Stimulated activated CD4-positive, alpha-beta T cell treated with anti-CD3 and anti-CD28 coated beads, TNF-alpha, amount 100 ng/mL, for 24 hours (primary cell): ENCODE data around the gene KCP.

Experiments used
- DNase-seq, 3 experiments: peaks; one replicate each; pipeline ENCODE4 v3.0.0-alpha.2; 2020; ENCODE audit warnings: low read depth in 3 of 3

The KCP gene

GRCh38 chr7:128887169-128888038 is 23.1 kb downstream of the KCP start:
- no peak for DNase-seq

GRCh38 chr7:128886391-128887168 is 23.9 kb downstream of the KCP start:
- no peak for DNase-seq

GRCh38 chr7:128885370-128886187 is 24.9 kb downstream of the KCP start:
- DNase-seq, result no peak

GRCh38 chr7:128884561-128885369 is 25.7 kb downstream of the KCP start:
- DNase-seq, result no peak

- DNase-seq, result peak; percentile 72 to 84 (median 79)
These were observed 26.7 kb downstream of the KCP start for GRCh38 chr7:128883622-128884448.

GRCh38 chr7:128882134-128882533 is 28.4 kb downstream of the KCP start:
- DNase-seq, result no peak

- no peak for DNase-seq
These were observed 28.9 kb downstream of the KCP start for GRCh38 chr7:128881458-128882125.

GRCh38 chr7:128880791-128881457 is 29.6 kb downstream of the KCP start:
- no peak for DNase-seq

GRCh38 chr7:128879939-128880746 is 30.4 kb downstream of the KCP start:
- DNase-seq, result peak in 1 of 3 experiments; percentile 19

GRCh38 chr7:128879461-128879938 is 31.0 kb downstream of the KCP start:
- DNase-seq, result no peak

GRCh38 chr7:128878226-128879105 is 32.0 kb downstream of the KCP start:
- no peak for DNase-seq

- DNase-seq, result no peak
These were observed 32.8 kb downstream of the KCP start for GRCh38 chr7:128877756-128878120.

GRCh38 chr7:128876978-128877755 is 33.3 kb downstream of the KCP start:
- DNase-seq, result no peak

- DNase-seq, result no peak
These were observed 33.9 kb downstream of the KCP start for GRCh38 chr7:128876586-128876977.

GRCh38 chr7:128876127-128876526 is 34.4 kb downstream of the KCP start:
- DNase-seq, result no peak

GRCh38 chr7:128875523-128875948 is 35.0 kb downstream of the KCP start:
- DNase-seq, result no peak
